ELR (cell line): ENCODE data around the gene ZMYND8.
"Not testable (repeated sequence)": the region's sequence is repeated elsewhere in the genome, so short reads cannot be mapped to it uniquely, and the experiment has no call there.

Experiments
- DNase-seq: peaks from one replicate; pipeline ENCODE4 v3.0.0-alpha.2; 2015; ENCODE audit warnings: low read depth

ZMYND8 gene

DNA sequence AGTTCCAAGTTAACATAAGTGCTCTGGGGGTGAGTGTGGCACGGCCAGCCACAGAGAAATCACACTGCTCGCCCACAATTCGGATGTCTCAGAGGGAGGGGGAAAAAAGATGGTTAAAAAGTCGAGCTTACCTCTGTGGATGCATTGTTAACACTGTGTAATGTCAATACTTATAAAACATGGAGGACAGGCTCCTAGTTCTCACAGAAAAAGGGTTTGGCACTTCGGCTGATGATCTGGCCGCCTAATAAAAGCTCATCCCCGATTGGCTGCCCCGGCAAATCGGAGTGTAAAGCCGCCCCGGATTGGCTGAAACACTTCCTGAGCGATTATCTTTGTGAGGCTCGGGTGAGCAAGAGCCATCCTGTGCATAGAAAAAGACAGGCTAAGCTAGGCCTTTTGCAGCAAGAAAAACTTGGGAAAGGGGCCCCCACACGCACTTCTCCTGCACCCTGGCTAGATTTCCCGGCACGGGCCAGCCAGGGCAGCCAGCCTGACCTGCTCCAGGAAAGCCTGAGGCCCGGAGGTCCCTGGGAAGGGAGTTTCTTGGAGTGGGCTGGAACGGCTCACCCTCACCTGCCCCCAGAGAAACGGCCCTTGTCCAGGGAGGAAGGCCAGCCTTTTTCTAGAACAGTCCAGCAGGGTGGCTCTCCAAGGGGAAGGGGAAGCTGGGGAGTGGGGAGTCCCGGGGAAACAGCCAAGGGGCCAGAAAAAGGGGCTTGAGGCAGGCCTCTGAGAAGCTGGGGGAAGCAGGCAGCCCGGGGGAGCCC is at the start of gene ZMYND8:
Gene ZMYND8 (minus strand): TSS at position 174 of the 770 bp plus-strand sequence. CDS start 29 bp downstream, at position 145.
- peak; percentile 92 for DNase-seq

DNA sequence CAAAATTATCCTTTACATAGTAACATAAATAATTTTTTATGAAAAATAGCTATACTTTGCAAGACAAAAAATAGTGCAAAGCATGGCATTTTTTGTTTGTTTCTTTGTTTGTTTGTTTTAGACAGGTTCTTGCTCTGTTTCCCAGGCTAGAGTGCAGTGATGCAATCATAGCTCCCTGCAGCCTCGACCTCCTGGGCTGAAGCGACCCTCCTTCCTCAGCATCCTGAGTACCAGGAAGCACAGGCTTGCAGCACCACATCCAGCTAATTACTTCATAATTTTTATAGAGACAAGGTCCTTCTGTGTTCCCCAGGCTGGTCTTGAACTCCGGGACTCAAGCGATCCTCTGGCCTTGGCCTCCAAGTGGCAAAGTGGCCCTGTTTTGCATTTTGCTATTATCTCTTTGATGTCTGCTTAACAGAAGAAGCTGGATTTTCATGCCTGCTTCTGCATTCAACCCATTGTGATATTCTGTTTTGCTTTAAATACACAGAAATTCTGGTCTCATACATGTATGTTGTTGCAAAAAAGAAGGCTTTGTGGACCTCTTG is 49.4 kb upstream of the ZMYND8 start:
- DNase-seq: no peak

DNA sequence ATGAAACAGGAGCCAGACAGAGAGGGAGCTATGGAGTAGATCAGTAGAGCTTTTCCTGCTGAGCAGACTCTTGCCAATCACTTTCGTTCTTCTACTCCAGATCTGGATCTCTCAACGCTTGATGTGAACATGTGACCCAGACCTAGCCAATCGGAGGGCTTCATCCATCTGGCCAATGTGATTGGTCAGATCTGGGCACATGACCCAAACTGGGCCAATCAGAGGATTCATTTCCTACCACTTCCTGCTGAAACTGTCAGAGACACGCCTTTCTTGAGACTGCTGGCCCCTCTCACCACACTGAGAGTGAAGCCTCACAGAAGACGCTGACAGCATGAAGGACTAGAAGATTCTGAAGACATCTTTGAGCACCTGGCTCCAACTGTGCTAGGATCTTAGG is 44.2 kb upstream of the ZMYND8 start:
- DNase-seq: peak; percentile 26

DNA sequence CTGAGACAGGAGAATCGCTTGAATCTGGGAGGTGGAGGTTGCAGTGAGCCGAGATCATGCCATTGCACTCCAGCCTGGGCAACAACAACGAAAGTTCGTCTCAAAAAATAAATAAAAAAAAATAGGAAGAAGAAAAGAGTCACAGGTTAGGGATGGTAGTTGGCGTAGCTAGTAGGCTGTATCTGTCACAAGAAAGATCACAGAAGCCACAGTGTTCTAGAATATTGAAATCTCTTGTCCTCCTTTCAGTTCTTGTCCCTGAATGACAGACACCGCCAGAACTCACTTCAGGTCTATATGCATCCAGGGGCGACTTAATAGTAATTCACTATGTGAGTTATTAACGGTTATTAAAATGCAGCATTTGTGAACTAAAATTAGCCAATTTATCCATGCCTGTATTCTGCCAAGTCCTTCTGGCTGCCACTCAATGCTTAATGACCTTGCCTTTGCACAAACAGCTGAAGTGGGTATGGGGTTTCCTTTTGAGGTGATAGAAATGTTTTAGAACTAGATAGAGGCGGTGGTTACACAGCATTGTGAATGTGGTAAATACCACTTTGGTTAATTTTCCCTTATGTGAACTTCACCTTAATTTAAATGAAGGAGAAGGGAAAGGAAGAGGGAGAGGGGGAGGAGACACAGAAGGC is 41.3 kb upstream of the ZMYND8 start:
- DNase-seq: no peak

DNA sequence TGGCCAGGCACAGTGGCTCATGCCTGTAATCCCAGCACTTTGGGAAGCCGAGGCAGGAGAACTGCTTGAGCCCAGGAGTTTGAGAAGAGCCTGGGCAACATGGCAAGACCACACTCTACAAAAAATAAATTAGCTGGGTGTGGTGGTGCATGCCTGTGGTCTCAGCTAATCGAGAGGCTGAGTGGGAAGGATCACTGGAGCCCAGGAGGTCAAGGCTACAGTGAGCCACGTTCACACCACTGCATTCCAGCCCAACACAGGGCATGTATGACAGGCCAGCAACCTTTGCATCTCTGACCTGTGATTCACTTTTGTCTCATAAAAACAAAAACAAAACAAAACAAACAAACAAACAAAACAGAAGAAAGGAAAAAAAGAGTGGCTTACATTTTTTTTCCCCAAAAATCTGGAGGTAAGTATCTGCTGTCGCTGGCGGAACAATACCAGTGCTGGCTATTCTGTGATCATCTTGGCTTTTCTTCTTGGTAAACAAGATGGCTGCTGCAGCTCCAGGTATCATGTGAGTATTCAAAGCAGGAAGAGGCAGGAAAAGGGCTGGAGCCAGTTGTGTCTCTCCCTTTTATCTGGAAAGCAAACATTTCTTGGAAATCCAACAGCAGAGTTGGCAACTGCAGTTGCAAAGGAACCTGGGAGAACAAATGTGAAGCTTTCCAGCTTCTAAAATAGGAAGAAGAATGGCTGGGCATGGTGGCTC is 40.4 kb upstream of the ZMYND8 start:
- DNase-seq: peak; percentile 26

DNA sequence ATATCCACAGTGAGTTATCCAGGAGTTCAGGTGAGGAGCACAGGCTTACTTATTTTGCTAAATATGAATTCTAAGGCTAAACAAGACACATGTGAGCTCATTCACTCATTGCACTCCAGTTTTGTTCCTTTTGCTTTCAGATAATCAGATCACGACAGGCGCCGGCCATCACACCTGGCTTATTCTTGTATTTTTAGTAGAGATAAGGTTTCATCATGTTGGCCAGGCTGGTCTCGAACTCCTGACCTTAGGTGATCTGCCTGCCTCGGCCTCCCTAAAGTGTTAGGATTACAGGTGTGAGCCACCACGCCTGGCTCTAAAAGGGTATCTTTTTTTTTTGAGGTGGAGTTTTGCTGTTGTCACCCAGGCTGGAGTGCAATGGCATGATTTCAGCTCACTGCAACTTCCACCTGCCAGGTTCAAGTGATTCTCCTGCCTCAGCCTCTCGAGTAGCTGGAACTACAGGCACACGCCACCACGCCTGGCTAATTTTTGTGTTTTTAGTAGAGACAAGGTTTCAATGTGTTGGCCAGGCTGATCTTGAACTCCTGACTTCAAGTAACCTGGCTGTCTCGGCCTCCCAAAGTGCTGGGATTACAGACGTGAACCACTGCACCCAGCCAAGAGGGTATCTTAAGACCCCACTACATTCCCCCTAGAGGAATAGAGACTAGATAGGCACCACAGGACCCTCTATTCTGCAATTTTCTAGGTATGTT is 37.5 kb upstream of the ZMYND8 start:
- DNase-seq: not testable (repeated sequence)

DNA sequence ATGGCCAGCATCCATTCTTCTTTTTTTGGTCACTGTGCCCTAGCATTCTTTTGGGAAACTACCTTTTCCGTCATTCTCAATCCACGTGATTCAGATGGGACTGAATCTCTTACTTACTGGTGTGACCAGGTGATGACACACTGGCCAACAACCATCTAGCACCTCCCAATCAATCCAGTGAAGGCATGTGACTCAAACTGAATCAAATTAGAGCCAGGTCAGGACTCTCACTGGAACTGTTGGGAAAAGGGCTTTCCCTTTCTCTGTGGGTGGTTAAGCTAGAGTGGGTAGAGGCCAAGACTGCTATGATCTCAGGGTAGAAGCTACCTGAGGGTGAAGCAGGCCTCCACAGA is 36.2 kb upstream of the ZMYND8 start:
- peak; percentile 95 for DNase-seq

DNA sequence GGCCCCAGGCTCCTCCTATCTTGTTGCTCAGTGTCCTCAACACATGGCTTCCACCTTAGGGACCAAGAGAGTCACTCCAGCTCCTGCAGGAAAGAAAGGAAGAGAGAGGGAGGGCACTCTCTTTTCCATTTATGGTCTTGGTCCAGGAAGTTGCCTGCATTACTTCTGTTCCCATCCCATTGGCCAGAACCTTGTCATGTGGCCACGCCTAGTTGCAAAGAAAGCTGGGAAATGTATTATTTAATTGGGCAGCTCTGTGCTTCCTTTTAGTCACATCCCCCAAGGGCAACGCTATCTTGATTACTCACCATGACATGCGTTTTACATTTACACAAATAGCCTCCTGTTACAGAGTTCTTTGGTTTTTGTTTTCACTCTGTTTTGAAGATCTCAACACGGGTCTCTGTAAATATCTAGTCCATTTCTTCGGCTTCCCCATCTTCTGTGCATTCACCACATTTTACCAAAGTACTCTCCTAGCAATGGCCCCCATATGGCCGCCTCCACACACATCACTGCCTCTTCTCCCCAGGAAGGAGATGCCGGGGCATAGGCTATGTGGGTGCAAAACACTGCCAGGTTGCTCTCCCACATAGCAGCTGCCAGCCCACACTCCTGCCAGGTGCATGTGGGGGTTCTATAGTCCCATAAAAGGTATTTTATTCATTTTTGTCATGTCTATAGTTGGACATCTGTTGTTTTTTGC is 35.7 kb upstream of the ZMYND8 start:
- DNase-seq: peak; percentile 100

DNA sequence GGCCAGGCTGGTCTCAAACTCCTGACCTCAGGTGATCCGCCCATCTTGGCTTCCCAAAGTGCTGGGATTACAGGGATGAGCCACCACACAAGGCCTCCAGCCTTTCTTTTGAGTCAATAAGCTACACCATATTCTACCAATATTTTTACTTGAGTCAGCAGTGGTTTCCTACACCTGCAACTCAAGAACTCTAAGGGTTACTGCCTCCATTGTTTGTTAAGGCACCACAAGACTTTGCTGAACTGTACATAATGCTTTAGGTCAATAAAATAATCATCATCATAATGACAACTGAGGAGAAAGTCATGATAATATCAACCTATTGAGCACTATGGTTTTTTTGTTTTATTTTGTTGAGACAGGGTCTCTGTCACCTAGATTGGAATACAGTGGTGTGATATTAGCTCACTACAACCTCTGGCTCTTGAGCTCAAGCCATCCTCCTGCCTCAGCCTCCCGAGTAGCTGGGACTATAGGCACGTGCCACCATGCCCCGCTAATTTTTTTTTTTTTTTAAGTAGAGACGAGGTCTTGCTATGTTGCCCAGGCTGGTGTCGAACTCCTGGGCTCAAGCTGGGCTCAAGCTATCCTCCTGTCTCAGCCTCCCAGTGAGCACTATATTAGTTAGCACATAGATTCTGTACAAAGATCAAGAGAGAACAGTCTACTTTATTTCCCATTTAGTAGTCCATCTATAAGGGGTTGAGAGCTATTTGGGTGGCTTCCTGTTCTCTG is 34.9 kb upstream of the ZMYND8 start:
- no peak for DNase-seq

DNA sequence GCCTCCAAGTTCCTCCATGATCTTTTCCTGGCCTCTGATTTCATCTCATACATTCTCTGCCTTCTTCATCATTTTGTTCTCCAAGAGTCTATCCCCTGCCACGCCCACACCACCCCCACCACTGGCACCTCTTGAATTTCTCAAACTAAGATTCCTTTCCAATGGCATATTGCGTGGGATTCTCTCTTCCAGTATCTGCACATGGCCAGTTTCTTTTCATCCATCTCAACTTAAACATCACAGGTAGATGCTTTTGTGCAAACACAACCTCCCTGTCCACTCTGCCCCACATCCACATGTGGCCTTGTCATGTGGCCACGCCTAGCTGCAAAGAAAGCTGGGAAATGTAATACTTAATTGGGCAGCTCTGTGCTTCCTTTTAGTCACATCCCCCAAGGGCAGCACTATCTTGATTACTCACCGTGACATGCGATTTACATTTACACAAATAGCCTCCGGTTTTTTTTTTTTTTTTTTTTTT is 33.4 kb upstream of the ZMYND8 start:
- DNase-seq: peak; percentile 98

DNA sequence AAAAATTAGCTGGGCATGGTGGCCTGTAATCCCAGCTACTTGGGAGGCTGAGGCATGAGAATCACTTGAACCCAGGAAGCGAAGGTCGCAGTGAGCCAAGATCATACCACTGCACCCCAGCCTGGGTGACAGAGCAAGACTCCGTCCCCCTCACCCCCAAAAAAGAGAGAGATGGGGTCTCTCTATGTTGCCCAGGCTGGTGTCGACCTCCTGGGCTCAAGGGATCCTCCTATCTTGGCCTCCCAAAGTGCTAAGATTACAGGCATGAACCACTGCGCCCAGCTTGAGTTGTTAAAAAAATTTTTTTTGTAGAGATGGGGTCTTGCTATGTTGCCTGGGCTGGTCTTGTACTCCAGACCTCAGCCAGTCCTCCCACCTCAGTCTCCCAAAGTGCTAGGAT is 29.5 kb upstream of the ZMYND8 start:
- DNase-seq: not testable (repeated sequence)

DNA sequence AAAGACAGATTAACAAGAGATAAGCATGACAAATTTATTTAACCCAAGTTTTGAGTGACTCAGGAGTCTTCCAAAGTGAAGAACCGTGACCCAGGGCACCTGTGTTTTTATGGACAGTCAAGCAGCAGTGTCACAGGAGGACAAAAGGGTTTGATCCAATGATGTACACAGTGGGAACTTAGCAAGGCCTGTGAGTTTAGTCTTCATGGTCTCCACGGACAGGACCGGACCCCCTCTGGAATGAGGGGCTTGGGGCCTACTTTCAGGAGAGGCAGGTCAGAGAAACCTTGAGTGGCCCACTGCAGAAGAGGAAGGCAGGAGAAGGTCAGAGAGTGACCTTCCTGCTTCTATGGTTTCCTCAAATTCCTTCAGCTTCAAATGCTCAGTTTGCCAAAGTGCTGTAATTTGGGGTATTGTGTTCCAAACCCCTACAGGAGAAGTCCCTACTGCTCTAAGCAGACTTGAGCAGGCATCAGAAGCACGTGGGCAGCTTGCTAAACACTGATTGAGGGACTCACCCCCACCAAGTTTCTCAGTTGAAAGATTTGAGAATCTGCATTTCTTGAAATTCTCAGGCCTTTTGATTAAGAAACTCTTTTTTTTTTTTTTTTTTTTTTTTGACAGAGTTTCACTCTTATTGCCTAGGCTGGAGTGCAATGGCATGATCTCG is 26.4 kb upstream of the ZMYND8 start:
- no peak for DNase-seq

DNA sequence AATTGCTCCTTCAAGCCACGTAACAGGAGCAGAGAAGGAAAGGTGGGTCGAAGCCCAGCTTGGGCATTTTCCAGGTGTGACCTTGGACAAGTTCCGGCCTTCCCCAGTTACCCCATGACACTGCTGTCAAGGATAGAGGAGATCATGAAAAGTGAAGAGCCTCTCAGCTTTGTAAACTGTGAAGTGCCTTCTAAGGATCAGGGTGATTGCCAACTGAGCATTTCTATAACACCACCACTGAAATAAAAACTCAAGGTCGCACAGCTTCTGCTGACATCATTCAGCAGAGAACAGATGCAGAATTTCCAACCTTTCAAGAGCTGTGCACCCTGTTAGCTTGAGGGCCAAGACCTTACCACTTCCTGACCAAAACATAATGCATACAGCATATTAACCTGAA is 24.0 kb upstream of the ZMYND8 start:
- no peak for DNase-seq

DNA sequence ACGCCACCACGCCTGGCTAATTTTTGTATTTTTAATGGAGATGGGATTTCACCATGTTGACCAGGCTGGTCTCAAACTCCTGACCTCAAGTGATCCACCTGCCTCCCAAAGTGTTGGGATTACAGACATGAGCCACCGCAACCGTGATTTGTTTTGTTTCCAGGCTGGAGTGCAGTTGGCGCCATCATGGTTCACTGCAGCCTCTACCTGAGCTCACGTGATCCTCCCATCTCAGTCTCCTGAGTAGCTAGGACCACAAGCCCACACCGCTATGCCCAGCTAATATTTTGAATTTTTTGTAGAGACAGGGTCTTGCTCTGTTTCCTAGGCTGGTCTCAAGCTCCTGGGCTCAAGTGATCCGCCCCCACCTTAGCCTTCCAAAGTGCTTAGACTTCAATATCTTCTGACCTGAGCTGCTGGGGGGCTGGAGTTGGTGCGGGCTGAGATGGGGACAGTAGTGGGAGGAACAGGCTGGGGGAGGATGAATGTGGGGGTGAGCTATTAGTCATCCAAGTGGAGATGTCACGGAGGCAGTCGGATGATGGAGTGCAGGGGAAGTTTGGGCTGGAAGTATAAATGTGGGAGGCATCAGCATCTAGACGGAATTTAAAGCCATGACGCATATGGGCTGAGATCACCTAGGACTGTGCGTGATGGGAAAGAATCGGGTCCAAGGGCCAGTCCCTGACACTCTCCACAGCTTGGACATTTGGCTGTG is 23.1 kb upstream of the ZMYND8 start:
- peak; percentile 90 for DNase-seq

DNA sequence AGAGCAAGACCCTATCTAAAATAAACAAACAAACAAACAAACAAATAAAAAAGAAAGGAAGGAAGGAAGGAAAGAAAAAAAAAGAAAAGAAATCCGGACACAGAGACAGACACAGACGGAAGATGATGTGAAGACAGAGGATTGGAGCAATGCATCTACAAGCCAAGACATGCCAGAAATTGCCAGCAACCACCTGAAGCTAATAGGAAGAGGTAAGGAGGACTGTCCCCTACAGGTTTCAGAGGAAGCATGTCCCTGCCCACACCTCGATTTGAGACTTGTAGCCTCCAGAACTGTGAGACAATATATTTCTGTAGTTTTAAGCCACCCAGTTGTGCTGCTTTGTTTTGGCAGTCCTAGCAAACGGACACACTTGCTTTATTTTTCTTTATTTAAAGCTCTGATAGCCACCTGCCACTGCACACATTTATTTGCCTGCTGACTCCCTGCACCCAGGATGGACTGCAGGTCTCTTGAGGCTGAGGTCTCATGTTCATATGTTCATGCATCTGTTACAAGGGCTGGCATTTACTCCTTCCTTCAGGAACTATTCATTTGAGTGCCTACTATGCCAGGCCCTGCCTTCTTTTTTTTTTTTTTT is 20.7 kb upstream of the ZMYND8 start:
- no peak for DNase-seq

DNA sequence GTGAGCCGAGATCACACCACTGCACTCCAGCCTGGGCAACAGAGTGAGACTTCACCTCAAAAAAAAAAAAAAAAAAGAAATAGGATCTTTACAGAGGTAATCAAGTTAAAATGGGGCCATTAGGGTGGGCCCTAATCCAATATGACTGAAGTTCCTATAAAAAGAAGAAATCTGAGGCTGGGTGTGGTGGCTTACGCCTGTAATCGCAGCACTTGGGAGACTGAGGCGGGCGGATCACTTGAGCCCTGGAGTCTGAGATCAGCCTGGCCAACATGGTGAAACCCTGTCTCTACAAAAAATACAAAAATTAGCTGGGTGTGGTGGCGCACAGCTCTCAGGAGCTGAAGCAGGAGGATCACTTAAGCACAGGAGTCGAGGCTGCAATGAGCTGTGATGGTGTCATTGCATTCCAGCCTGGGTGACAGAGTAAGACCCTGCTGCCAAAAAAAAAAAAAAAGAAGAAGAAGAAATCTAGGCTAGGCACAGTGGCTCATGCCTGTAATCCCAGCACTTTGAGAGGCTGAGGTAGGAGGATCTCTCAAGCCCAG is 19.7 kb upstream of the ZMYND8 start:
- DNase-seq: not testable (repeated sequence)

DNA sequence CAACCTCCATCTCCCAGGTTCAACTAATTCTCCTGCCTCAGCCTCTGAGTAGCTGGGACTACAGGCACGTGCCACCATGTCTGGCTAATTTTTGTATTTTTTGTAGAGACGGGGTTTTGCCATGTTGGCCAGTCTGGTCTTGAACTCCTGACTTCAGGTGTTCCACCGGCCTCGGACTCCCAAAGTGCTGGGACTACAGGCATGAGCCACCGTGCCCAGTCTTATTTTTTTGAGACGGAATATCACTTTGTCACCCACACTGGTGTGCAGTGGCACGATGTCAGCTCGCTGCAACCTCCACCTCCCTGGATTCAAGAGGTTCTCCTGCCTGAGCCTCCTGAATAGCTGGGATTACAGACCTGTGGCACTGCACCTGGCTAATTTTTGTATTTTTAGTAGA is 17.6 kb upstream of the ZMYND8 start:
- not testable (repeated sequence) for DNase-seq

DNA sequence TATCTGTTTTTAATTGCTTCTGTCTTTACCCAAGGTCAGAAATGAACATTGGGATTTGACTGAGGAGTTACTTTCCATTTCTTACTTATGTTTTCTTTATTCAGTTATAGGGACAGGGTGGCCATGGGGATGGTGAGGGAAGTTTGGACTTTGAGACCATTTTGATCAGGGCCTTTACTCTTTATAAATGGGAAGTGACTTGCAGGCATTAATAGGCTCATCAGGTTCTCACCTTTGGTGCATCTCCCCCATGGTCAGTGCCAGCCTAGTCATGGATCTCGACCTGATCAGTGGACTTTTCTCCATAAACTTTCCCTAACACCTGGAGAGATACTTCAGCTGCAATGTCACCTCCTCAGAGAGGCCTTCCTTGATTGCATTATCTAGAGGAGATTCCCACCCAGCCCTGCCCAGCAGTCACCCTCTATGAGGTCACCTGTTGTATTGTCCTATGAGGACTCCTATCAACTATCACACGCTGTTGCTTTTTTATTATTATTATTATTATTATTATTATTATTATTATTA is 16.8 kb upstream of the ZMYND8 start:
- DNase-seq: no peak
